HG03342 (cell line): Measurements from ENCODE around the gene NPFFR1.
"Not testable (repeated sequence)": the region's sequence is repeated elsewhere in the genome, so short reads cannot be mapped to it uniquely, and the experiment has no call there.

Experiments
- ATAC-seq: cut with Tn5 transposase; IDR thresholded peaks from one replicate; pipeline ENCODE4 v1.9.1; 2021; ENCODE audit warnings: mild to moderate bottlenecking, moderate library complexity; ENCODE audit not compliant: unreplicated experiment

NPFFR1 gene

GRCh38 chr10:70228491-70228890 lies 55.3 kb downstream of the NPFFR1 start:
- no peak for ATAC-seq

- no peak for ATAC-seq
Measured at GRCh38 chr10:70227548-70228320, 56.1 kb downstream of the NPFFR1 start.

GRCh38 chr10:70223728-70224127 lies 60.1 kb downstream of the NPFFR1 start:
- ATAC-seq: no peak

GRCh38 chr10:70222811-70223447 lies 60.9 kb downstream of the NPFFR1 start:
- not testable (repeated sequence) for ATAC-seq

- ATAC-seq: no peak
Measured at GRCh38 chr10:70222340-70222794, 61.4 kb downstream of the NPFFR1 start.

GRCh38 chr10:70221030-70221429 lies 62.8 kb downstream of the NPFFR1 start:
- peak; percentile 32 for ATAC-seq

GRCh38 chr10:70212879-70213278 lies 70.9 kb downstream of the NPFFR1 start:
- ATAC-seq: no peak

- ATAC-seq: no peak
Measured at GRCh38 chr10:70212277-70212676, 71.5 kb downstream of the NPFFR1 start.

GRCh38 chr10:70206762-70207161 lies 77.0 kb downstream of the NPFFR1 start:
- no peak for ATAC-seq

- ATAC-seq: no peak
Measured at GRCh38 chr10:70201105-70201504, 82.7 kb downstream of the NPFFR1 start.

GRCh38 chr10:70198696-70199466 lies 84.9 kb downstream of the NPFFR1 start:
- no peak for ATAC-seq
